Activated B cell treated with CpG ODN at 0.5 μM for 24 hours (primary cell): ENCODE data around the gene SPARC. TPM values are rescaled to one million over a fixed set of nuclear protein-coding genes. Genes with fewer than 3 reads are reported as not detected.

ENCODE experiments used
- ATAC-seq: fragments of 200-7000 bp; cut with Tn5 transposase; one replicate; pipeline ENCODE4 v1.10.0; 2021; ENCODE audit warnings: low read depth, mild to moderate bottlenecking, moderate library complexity
- CTCF ChIA-PET: fragments of 350-600 bp; sonication (Branson Sonifier 250); formaldehyde crosslinking; loops from one replicate; lab custom pipeline; 2021; ENCODE audit warnings: antibody characterized with exemption; lab: Charles Lee
- POLR2A ChIA-PET: fragments of 350-600 bp; sonication (Branson Sonifier 250); formaldehyde crosslinking; loops from one replicate; lab custom pipeline; 2021; ENCODE audit warnings: antibody characterized with exemption; lab: Charles Lee
- DNase-seq: peaks from one replicate; pipeline ENCODE4 v3.0.0; 2022
- H3K27ac Mint-ChIP-seq: one replicate; pipeline ENCODE4 v1.8.0; 2020; ENCODE audit warnings: mixed read lengths
- H3K27me3 Mint-ChIP-seq: one replicate; pipeline ENCODE4 v1.8.0; 2021; ENCODE audit warnings: mixed read lengths
- H3K36me3 Mint-ChIP-seq: one replicate; pipeline ENCODE4 v1.8.0; 2021; ENCODE audit warnings: low read depth, mixed read lengths
- H3K4me1 Mint-ChIP-seq: one replicate; pipeline ENCODE4 v1.8.0; 2021; ENCODE audit warnings: mixed read lengths
- H3K4me3 Mint-ChIP-seq: one replicate; pipeline ENCODE4 v1.8.0; 2020; ENCODE audit warnings: mild to moderate bottlenecking, mixed read lengths
- H3K9me3 Mint-ChIP-seq: one replicate; pipeline ENCODE4 v1.8.0; 2020; ENCODE audit warnings: mixed read lengths
- CTCF ChIP-seq: fragments of 200-600 bp; IDR thresholded peaks from one replicate; pipeline ENCODE4 v1.8.0; 2022; ENCODE audit warnings: antibody characterized with exemption, mild to moderate bottlenecking
- intact Hi-C: fragments of 100-400 bp; cut with micrococcal nuclease; formaldehyde crosslinking; loops from one replicate; pipeline ENCODE4 v1.15.1; 2024
- total RNA-seq: library from RNA; stranded (reverse); gene quantifications from 2 replicates; pipeline ENCODE4 v1.2.3, GENCODE V29; 2022

Gene SPARC
- total RNA-seq, 1 donor from 2014 or later, result not detected

GRCh38 chr5:151632941-151633340 lies 53.8 kb downstream of the SPARC start:
- CTCF ChIA-PET, result no interaction called here
- POLR2A ChIA-PET, result no interaction called here
- Mint-ChIP-seq H3K27ac (no peak overlapping the region), H3K36me3 (no peaks in the 10 kb centered on the region), H3K4me3 (no peak overlapping the region), H3K27me3 (peaks cover 19% of the 10 kb centered on the region), H3K4me1 (no peaks in the 10 kb centered on the region), H3K9me3 (no peaks in the 10 kb centered on the region)
- ATAC-seq (no peak), DNase-seq (no peak)
- intact Hi-C loops, result no loop called here
- no peak for TF ChIP-seq CTCF

- Mint-ChIP-seq H3K36me3 (no peaks in the 10 kb centered on the region), H3K4me3 (no peak overlapping the region), H3K9me3 (no peaks in the 10 kb centered on the region), H3K4me1 (no peaks in the 10 kb centered on the region), H3K27ac (no peak overlapping the region), H3K27me3 (peaks cover 19% of the 10 kb centered on the region)
- DNase-seq, result no peak
- ATAC-seq, result no peak
- intact Hi-C loops, result no loop called here
- CTCF ChIA-PET, result no interaction called here
- POLR2A ChIA-PET, result no interaction called here
- no peak for TF ChIP-seq CTCF
Observed at GRCh38 chr5:151632524-151632923, 54.2 kb downstream of the SPARC start.

- ATAC-seq, result no peak
- Mint-ChIP-seq H3K27ac (no peak overlapping the region), H3K4me1 (no peaks in the 10 kb centered on the region), H3K9me3 (no peaks in the 10 kb centered on the region), H3K36me3 (no peaks in the 10 kb centered on the region), H3K4me3 (no peak overlapping the region), H3K27me3 (peaks cover 19% of the 10 kb centered on the region)
- intact Hi-C loops, result no loop called here
- ChIA-PET CTCF (no interaction called here), POLR2A (no interaction called here)
- DNase-seq, result no peak
- no peak for TF ChIP-seq CTCF
Observed at GRCh38 chr5:151631941-151632340, 54.8 kb downstream of the SPARC start.

- no peak overlapping the region for H3K27ac Mint-ChIP-seq
Observed at GRCh38 chr5:151630088-151630487, 56.6 kb downstream of the SPARC start.

GRCh38 chr5:151628112-151628823 lies 58.4 kb downstream of the SPARC start:
- CTCF ChIA-PET, result no interaction called here
- intact Hi-C loops, result no loop called here

More at GRCh38 chr5:151630088-151630487, 56.6 kb downstream of the SPARC start:
- intact Hi-C loops, result no loop called here
- Mint-ChIP-seq H3K36me3 (no peaks in the 10 kb centered on the region), H3K4me3 (no peak overlapping the region), H3K27me3 (peaks cover 11% of the 10 kb centered on the region), H3K9me3 (no peaks in the 10 kb centered on the region), H3K4me1 (no peaks in the 10 kb centered on the region)
- no peak for DNase-seq
- ChIA-PET POLR2A (no interaction called here), CTCF (no interaction called here)
- TF ChIP-seq CTCF, result no peak
- no peak for ATAC-seq

More at GRCh38 chr5:151628112-151628823, 58.4 kb downstream of the SPARC start:
- DNase-seq (no peak), ATAC-seq (no peak)
- no peak for TF ChIP-seq CTCF
- Mint-ChIP-seq H3K36me3 (no peaks in the 10 kb centered on the region), H3K9me3 (no peaks in the 10 kb centered on the region), H3K27me3 (peaks cover 9% of the 10 kb centered on the region), H3K4me3 (no peak overlapping the region), H3K4me1 (no peaks in the 10 kb centered on the region), H3K27ac (no peak overlapping the region)
- POLR2A ChIA-PET, result no interaction called here
